ENCODE results near the gene TBC1D7. TPM values are rescaled to one million over a fixed set of nuclear protein-coding genes. Genes with fewer than 3 reads are reported as not detected.

Gene TBC1D7
- total RNA-seq, 1 experiment from 2014 or later: 13.7 TPM

DNA sequence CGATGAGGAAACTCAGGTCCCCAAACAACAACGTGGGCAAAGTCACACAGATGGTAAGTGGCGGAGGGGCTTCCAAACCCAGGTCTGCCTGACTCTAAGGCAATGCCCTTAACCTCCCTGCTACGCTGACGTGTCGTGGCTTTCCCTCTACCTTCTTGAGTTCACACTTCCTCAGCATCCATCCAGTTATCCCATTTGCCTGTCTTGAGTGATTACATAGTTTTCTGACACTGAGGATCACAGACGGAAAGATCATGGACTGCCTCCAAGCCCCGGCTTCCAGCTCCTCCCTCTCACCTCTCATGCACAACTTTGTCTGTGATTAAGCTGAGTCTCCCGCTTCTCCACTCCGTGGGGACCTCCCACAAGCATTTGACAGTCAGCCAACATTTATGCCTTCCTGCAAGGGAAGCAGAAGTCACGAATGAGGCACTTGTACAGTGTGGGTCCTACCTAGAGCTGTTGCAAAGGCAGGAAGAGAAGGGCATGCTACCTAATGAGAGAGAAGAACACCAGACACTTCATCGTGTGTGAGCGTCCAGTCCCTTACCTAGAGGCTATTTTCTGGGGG, 33.8 kb downstream of the TBC1D7 start:
- no peaks in the 10 kb centered on the region for H3K9me3 ChIP-seq (ENCODE audit: control insufficient read depth in 1 of 2, insufficient read depth in 1 of 2, low read depth in 1 of 2, low read length in 2 of 2)
- no peak overlapping the region for H3K4me3 ChIP-seq (replicated peaks in 1 of 2; ENCODE audit: low read depth in 1 of 2, low read length in 2 of 2)
- no peak overlapping the region for H3K4me2 ChIP-seq (ENCODE audit: low read length)
- DNase-seq (ENCODE audit: low read depth, low spot score): no peak
- CTCF ChIA-PET: no interaction called here
- RAD21 ChIA-PET (ENCODE audit: low non-redundant PET in 1 of 2, low total read pairs in 2 of 2, uncharacterized antibody in 2 of 2, unreplicated experiment in 2 of 2): no interaction called here
- H2AFZ ChIP-seq (ENCODE audit: low read depth, low read length, poor library complexity, severe bottlenecking): no peak overlapping the region
- H3K36me3 ChIP-seq (ENCODE audit: control insufficient read depth in 1 of 2, insufficient read depth in 2 of 2, low read length in 2 of 2): no peaks in the 10 kb centered on the region
- ATAC-seq: no peak
- intact Hi-C loops (cut with micrococcal nuclease): no loop called here
- H3K9me2 ChIP-seq (ENCODE audit: insufficient read depth): no peaks in the 10 kb centered on the region
- no peaks in the 10 kb centered on the region for H3K4me1 ChIP-seq (ENCODE audit: control insufficient read depth in 1 of 2, insufficient read depth in 2 of 2, low read length in 2 of 2)
- POLR2A ChIA-PET: no interaction called here
- no peaks in the 10 kb centered on the region for H3K27me3 ChIP-seq (ENCODE audit: insufficient read depth, low read length)
- H4K20me1 ChIP-seq (ENCODE audit: insufficient read depth): no peaks in the 10 kb centered on the region
- no peak overlapping the region for H3K9ac ChIP-seq (ENCODE audit: low read length)
- TF ChIP-seq ZBTB33 (IDR thresholded peaks at IDR 0.05; ENCODE audit: extremely low read depth, insufficient replicate concordance, low read length): no peak
- no peak for TF ChIP-seq MAX (IDR thresholded peaks at IDR 0.05)
- no peak for TF ChIP-seq TCF7L2 (IDR thresholded peaks at IDR 0.05; ENCODE audit: borderline replicate concordance, extremely low read depth, insufficient read depth, insufficient read length)
- TF ChIP-seq YY1 (IDR thresholded peaks at IDR 0.05; ENCODE audit: extremely low read depth, insufficient replicate concordance, low read depth, low read length): no peak
- TF ChIP-seq EGR1 (IDR thresholded peaks at IDR 0.05; ENCODE audit: low read depth): no peak
- no peak for TF ChIP-seq RAD21 (IDR thresholded peaks at IDR 0.05; ENCODE audit: low read depth)
- TF ChIP-seq EZH2 (IDR thresholded peaks at IDR 0.05): no peak
- TF ChIP-seq POLR2AphosphoS5 (IDR thresholded peaks at IDR 0.05; ENCODE audit: low read depth, low read length): no peak
- TF ChIP-seq REST (IDR thresholded peaks at IDR 0.05; ENCODE audit: low read depth): no peak
- H3K79me2 ChIP-seq (ENCODE audit: insufficient read depth, low read length): no peaks in the 10 kb centered on the region
- BruUV-seq (replicated peaks): no TSS peak
- H3K27ac ChIP-seq (ENCODE audit: low read depth, low read length): no peak overlapping the region

Measured in HCT116 (cell line).